ENCODE data around the gene DPPA3. TPM values are rescaled to one million over a fixed set of nuclear protein-coding genes. Genes with fewer than 3 reads are reported as not detected.
"Not testable (repeated sequence)": the region's sequence is repeated elsewhere in the genome, so short reads cannot be mapped to it uniquely, and the experiment has no call there.

The DPPA3 gene
- total and polyA plus RNA-seq, 3 donors from 2014 or later = 0.41 to 1.1 TPM; not detected in 1

- Histone ChIP-seq H3K27me3 (no peaks in the 10 kb centered on the region), H3K9me3 (no peaks in the 10 kb centered on the region), H3K4me1 (no peaks in the 10 kb centered on the region), H3K4me3 (no peak within 1 kb of the TSS), H3K36me3 (ENCODE audit: low read depth, missing control alignments) (no peaks in the 10 kb centered on the region), H3K27ac (no peak within 1 kb of the TSS)
- intact Hi-C loops (cut with DNase I; ENCODE audit: low total_unique reads) = no loop called here
- WGBS, 2 donors = 73 to 83% methylated on average over 5 of the region's 5 CpGs
- DNase-seq = no peak
- TF ChIP-seq CTCF (IDR thresholded peaks at IDR 0.05) (no peak), POLR2A (IDR thresholded peaks at IDR 0.05) (no peak)
These were observed 36.0 kb downstream of the DPPA3 start, which contains the start of gene CLEC4C for GRCh38 chr12:7747246-7747645. Gene CLEC4C (minus strand): TSS chr12:7747375. CDS start chr12:7747348, 27 bp downstream.

DNA sequence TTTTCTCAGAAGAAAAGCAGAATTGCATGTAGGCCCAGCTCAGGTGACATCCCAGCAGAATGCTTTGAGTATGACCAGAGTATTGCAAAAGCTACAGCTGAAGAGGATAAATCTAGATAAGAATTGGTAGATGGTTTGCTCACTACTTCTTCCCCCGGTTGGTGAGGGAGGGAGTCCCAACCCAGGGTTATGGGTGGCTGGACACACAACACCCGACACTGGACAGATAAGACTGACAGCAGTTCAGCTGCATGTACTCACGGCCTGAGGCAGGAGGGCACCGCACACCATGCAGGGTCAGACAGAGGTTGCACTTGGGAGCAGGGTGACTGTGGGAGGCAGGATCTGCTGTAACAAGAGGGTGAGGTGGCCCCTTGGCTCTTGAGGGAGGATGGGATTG, 37.6 kb downstream of the DPPA3 start:
- Histone ChIP-seq H3K27ac (no peak overlapping the region), H3K27me3 (no peaks in the 10 kb centered on the region), H3K4me1 (no peaks in the 10 kb centered on the region), H3K4me3 (no peak overlapping the region), H3K9me3 (no peaks in the 10 kb centered on the region), H3K36me3 (ENCODE audit: low read depth, missing control alignments) (no peaks in the 10 kb centered on the region)
- 18 to 47% methylated on average over 4 of the region's 4 CpGs for WGBS, 2 donors
- intact Hi-C loops (cut with DNase I; ENCODE audit: low total_unique reads) = no loop called here
- no peak for DNase-seq
- TF ChIP-seq CTCF (IDR thresholded peaks at IDR 0.05) = no peak
- no peak for TF ChIP-seq POLR2A (IDR thresholded peaks at IDR 0.05)

DNA sequence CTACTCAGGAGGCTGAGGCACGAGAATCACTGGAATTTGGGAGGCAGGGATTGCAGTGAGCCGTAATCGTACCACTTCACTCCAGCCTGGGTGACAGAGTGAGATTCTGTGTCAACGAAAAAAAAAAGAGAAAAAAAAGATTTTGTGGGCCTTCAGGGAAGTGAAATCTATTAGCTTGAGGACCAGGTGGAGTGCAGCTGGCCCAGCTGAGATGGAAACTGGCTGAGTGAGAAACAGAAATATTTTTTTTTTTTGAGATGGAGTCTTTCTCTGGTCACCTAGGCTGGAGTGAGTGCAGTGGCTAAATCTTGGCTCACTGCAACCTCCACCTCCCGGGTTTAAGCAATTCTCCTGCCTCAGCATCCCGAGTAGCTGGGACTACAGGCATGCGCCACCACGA, 38.2 kb downstream of the DPPA3 start:
- intact Hi-C loops (cut with DNase I; ENCODE audit: low total_unique reads) = no loop called here
- no peaks in the 10 kb centered on the region for H3K9me3 ChIP-seq
- H3K27ac ChIP-seq = no peak overlapping the region
- DNase-seq = no peak
- no peak overlapping the region for H3K4me3 ChIP-seq
- TF ChIP-seq POLR2A (IDR thresholded peaks at IDR 0.05) = no peak
- no peak for TF ChIP-seq CTCF (IDR thresholded peaks at IDR 0.05)
- 84 to 87% methylated on average over 8 of the region's 8 CpGs for WGBS, 2 donors
- H3K36me3 ChIP-seq (ENCODE audit: low read depth, missing control alignments) = no peaks in the 10 kb centered on the region
- no peaks in the 10 kb centered on the region for H3K4me1 ChIP-seq
- H3K27me3 ChIP-seq = no peaks in the 10 kb centered on the region

- Histone ChIP-seq H3K27ac (no peak overlapping the region), H3K27me3 (no peaks in the 10 kb centered on the region), H3K9me3 (no peaks in the 10 kb centered on the region), H3K4me3 (no peak overlapping the region), H3K4me1 (no peaks in the 10 kb centered on the region), H3K36me3 (ENCODE audit: low read depth, missing control alignments) (no peaks in the 10 kb centered on the region)
- WGBS, 2 donors = 83 to 88% methylated on average over 6 of the region's 6 CpGs
- no peak for DNase-seq
- intact Hi-C loops (cut with DNase I; ENCODE audit: low total_unique reads) = no loop called here
- TF ChIP-seq POLR2A (IDR thresholded peaks at IDR 0.05) (no peak), CTCF (IDR thresholded peaks at IDR 0.05) (no peak)
These were observed 39.1 kb downstream of the DPPA3 start for GRCh38 chr12:7750350-7750749.

DNA sequence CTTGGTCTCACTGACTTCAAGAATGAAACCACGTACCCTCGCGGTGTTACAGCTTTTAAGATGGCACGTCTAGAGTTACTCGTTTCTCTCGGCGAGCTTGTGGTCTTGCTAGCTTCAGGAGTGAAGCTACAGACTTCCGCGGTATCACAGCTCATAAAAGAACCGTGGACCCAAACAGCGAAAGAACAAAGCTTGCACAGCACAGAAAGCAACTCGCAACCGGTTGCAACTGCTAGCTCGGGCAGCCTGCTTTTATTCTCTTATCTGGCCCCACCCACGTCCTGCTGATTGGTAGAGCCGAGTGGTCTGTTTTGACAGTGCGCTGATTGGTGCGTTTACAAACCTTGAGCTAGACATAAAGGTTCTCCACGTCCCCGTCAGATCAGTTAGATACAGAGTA, 40.2 kb downstream of the DPPA3 start:
- no peaks in the 10 kb centered on the region for H3K27me3 ChIP-seq
- no peaks in the 10 kb centered on the region for H3K9me3 ChIP-seq
- intact Hi-C loops (cut with DNase I; ENCODE audit: low total_unique reads) = no loop called here
- H3K36me3 ChIP-seq (ENCODE audit: low read depth, missing control alignments) = no peaks in the 10 kb centered on the region
- H3K4me3 ChIP-seq = peak overlapping the region in 1 of 2 donors; percentile 31
- H3K4me1 ChIP-seq = no peaks in the 10 kb centered on the region
- TF ChIP-seq POLR2A (IDR thresholded peaks at IDR 0.05) (no peak), CTCF (IDR thresholded peaks at IDR 0.05) (no peak)
- H3K27ac ChIP-seq = no peak overlapping the region
- peak; percentile 76 for DNase-seq
- WGBS, 2 donors = 62 to 66% methylated on average over 20 of the region's 20 CpGs

GRCh38 chr12:7751941-7752922, 41.0 kb downstream of the DPPA3 start:
- 51 to 86% methylated on average over 8 to 47 of the region's 48 CpGs for WGBS, 2 donors
- H3K27me3 ChIP-seq, H3K4me1 ChIP-seq: not testable (repeated sequence)

DNA sequence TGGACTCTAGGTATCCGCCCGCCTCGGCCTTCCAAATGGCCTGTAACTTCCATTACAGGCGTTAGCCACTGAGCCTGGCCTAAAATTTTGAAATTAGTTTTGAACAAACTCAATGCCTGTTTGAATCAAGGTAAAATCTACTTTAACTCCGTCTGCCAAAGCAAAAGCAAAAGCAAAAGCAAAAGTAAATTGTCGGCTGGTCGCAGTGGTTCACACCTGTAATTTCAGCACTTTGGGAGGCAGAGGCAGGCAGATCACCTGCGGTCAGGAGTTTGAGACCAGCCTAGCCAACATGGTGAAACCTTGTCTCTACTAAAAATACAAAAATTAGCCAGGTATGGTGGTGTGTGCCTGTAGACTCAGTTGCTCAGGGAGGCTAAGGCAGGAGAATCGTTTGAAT, 44.4 kb downstream of the DPPA3 start:
- H3K4me1 ChIP-seq; H3K9me3 ChIP-seq; H3K27me3 ChIP-seq; H3K4me3 ChIP-seq; DNase-seq; H3K27ac ChIP-seq; intact Hi-C loops (cut with DNase I; ENCODE audit: low total_unique reads); H3K36me3 ChIP-seq (ENCODE audit: low read depth, missing control alignments): not testable (repeated sequence)
- WGBS, 2 donors = 87 to 94% methylated on average over 8 to 9 of the region's 9 CpGs

More at GRCh38 chr12:7751941-7752922, 41.0 kb downstream of the DPPA3 start:
- H3K9me3 ChIP-seq; H3K36me3 ChIP-seq (ENCODE audit: low read depth, missing control alignments); DNase-seq; H3K27ac ChIP-seq; intact Hi-C loops (cut with DNase I; ENCODE audit: low total_unique reads): not testable (repeated sequence)
- H3K4me3 ChIP-seq = peak overlapping the region; percentile 29 to 31
